HL-60 (cell line): ENCODE results near the gene PNKP.

Experiments used
- DNase-seq, 2 experiments: peaks; one replicate each; pipeline ENCODE4 v3.0.0-alpha.2; 2010 to 2020; ENCODE audit warnings: low read depth in 1 of 2, low spot score in 1 of 2
- H3K27ac ChIP-seq: fragments of 250-450 bp; sonication (Bioruptor Pico); replicated peaks from 2 replicates; pipeline ENCODE4 v1.5.1; 2020; ENCODE audit warnings: mild to moderate bottlenecking, moderate library complexity
- H3K27me3 ChIP-seq: fragments of 250-450 bp; sonication (Bioruptor Pico); 2 replicates; pipeline ENCODE4 v1.5.1; 2021; ENCODE audit warnings: mild to moderate bottlenecking, moderate library complexity; ENCODE audit not compliant: insufficient read depth, poor library complexity, severe bottlenecking
- H3K4me3 ChIP-seq: replicated peaks from 2 replicates; pipeline ENCODE4 v1.5.1; 2011; ENCODE audit warnings: mild to moderate bottlenecking, control low read depth, low read length; ENCODE audit not compliant: insufficient read depth
- CTCF ChIP-seq: IDR thresholded peaks from one replicate; pipeline ENCODE4 v1.5.1; 2011; ENCODE audit warnings: low read length, control low read depth, inconsistent platforms; ENCODE audit not compliant: insufficient read depth
- GABPA ChIP-seq: IDR thresholded peaks from 2 replicates; pipeline ENCODE4 v1.6.1; 2012; ENCODE audit warnings: low read depth
- POLR2AphosphoS5 ChIP-seq: IDR thresholded peaks from 2 replicates; pipeline ENCODE4 v1.6.1; 2012; ENCODE audit warnings: low read depth
- REST ChIP-seq: IDR thresholded peaks from 2 replicates; pipeline ENCODE4 v1.6.1; 2012; ENCODE audit warnings: low read depth; ENCODE audit not compliant: insufficient replicate concordance
- SPI1 ChIP-seq: IDR thresholded peaks from 2 replicates; pipeline ENCODE4 v1.6.1; 2012; ENCODE audit warnings: low read depth, mild to moderate bottlenecking, borderline replicate concordance
- long read RNA-seq: library from polyadenylated mRNA; unstranded; transcript quantifications from one replicate; pipeline ENCODE4 v2.0.0, GENCODE V29; 2020

The PNKP gene
- long read RNA-seq, transcript PNKP-207 (16 exons, 1,665 nt) = major isoform, 76 of 139 reads
- long read RNA-seq, transcript PNKP-201 (17 exons, 2,041 nt) = minor isoform, 30 of 139 reads
- long read RNA-seq, partial matches to known transcripts = 5 of 139 reads
- long read RNA-seq, other reads (novel, unspliced or antisense) = 27 of 139 reads

- H3K27ac ChIP-seq = peak within 1 kb of the TSS; percentile 85
- TF ChIP-seq SPI1 = no peak
- peak; percentile 91 for TF ChIP-seq GABPA
- TF ChIP-seq POLR2AphosphoS5 = peak; percentile 73; the same call in 1 of the 2 replicates
- no peak for TF ChIP-seq CTCF
- TF ChIP-seq REST = no peak
- H3K4me3 ChIP-seq = peak within 1 kb of the TSS; percentile 82
- peak; percentile 82 to 90 for DNase-seq
- no peaks in the 10 kb centered on the region for H3K27me3 ChIP-seq
These were observed at the start of gene PNKP for GRCh38 chr19:49866933-49867782. PNKP (minus strand) TSS chr19:49867576; CDS start chr19:49867204, 372 bp downstream.

GRCh38 chr19:49915271-49915670 is 47.9 kb upstream of the PNKP start:
- Histone ChIP-seq H3K27me3 (no peaks in the 10 kb centered on the region), H3K4me3 (no peak overlapping the region), H3K27ac (no peak overlapping the region)
- DNase-seq = no peak
- TF ChIP-seq POLR2AphosphoS5 (no peak), GABPA (no peak), CTCF (no peak), SPI1 (no peak), REST (no peak)

GRCh38 chr19:49913720-49914119 is 46.3 kb upstream of the PNKP start:
- no peaks in the 10 kb centered on the region for H3K27me3 ChIP-seq
- no peak overlapping the region for H3K4me3 ChIP-seq
- H3K27ac ChIP-seq = no peak overlapping the region
- no peak for DNase-seq
- TF ChIP-seq CTCF = no peak
- TF ChIP-seq SPI1 = no peak
- no peak for TF ChIP-seq GABPA
- no peak for TF ChIP-seq REST
